ENCODE measurements around the gene TMPRSS6. TPM values are rescaled to one million over a fixed set of nuclear protein-coding genes. Genes with fewer than 3 reads are reported as not detected.

Gene TMPRSS6
- total RNA-seq, 4 donors from 2014 or later = under 0.01 to 0.09 TPM; not detected in 2

- intact Hi-C loops (cut with DNase I) = no loop called here
Observed at GRCh38 chr22:37146051-37146385, 36.5 kb upstream of the TMPRSS6 start.

GRCh38 chr22:37145180-37146050 lies 35.9 kb upstream of the TMPRSS6 start:
- intact Hi-C loops (cut with DNase I) = no loop called here
- WGBS, 2 donors = 25 to 39% methylated on average over 13 to 17 of the region's 17 CpGs
- TF ChIP-seq POLR2A (IDR thresholded peaks at IDR 0.05) (no peak), CTCF (IDR thresholded peaks at IDR 0.05) (no peak)
- H3K36me3 ChIP-seq = no peaks in the 10 kb centered on the region
- H3K4me3 ChIP-seq = peak overlapping the region in 1 of 4 donors; percentile 39
- no peak for DNase-seq
- H3K27ac ChIP-seq = no peak overlapping the region
- H3K9me3 ChIP-seq = no peaks in the 10 kb centered on the region
- H3K27me3 ChIP-seq = peaks cover 0 to 25% (median 0%) of the 10 kb centered on the region in 4 donors
- H3K4me1 ChIP-seq = peaks cover 0 to 45% (median 6%) of the 10 kb centered on the region in 3 donors

More at GRCh38 chr22:37146051-37146385, 36.5 kb upstream of the TMPRSS6 start:
- 31 to 42% methylated on average over 6 of the region's 6 CpGs for WGBS, 2 donors
- peak overlapping the region in 1 of 4 donors; percentile 39 for H3K4me3 ChIP-seq
- peaks cover 0 to 45% (median 6%) of the 10 kb centered on the region in 3 donors for H3K4me1 ChIP-seq
- H3K36me3 ChIP-seq = no peaks in the 10 kb centered on the region
- no peak for DNase-seq
- no peak overlapping the region for H3K27ac ChIP-seq
- no peak for TF ChIP-seq POLR2A (IDR thresholded peaks at IDR 0.05)
- TF ChIP-seq CTCF (IDR thresholded peaks at IDR 0.05) = no peak
- peaks cover 0 to 25% (median 0%) of the 10 kb centered on the region in 4 donors for H3K27me3 ChIP-seq
- no peaks in the 10 kb centered on the region for H3K9me3 ChIP-seq

DNA sequence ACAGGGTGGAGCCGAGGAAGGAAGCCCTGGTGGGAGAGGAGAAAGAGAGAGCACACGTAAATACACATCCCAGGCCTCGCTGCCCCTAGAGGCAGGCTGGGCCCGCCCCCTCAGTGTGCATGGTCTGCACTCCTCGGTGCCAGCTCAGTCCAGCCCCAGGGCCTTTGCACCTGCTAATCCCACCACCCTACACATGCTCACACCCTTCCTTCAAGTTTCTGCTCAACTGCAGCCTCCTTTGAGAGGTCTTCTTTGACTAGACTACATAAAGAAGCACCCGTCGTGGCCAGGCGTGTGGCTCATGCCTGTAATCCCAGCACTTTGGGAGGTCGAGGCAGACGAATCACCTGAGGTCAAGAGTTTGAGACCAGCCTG lies 34.7 kb upstream of the TMPRSS6 start:
- no peak for DNase-seq
- 48% methylated on average over 6 to 9 of the region's 10 CpGs for WGBS, 2 donors
- TF ChIP-seq CTCF (IDR thresholded peaks at IDR 0.05) (no peak), POLR2A (IDR thresholded peaks at IDR 0.05) (no peak)
- H3K4me3 ChIP-seq = no peak overlapping the region
- intact Hi-C loops (cut with DNase I) = no loop called here
- no peaks in the 10 kb centered on the region for H3K36me3 ChIP-seq
- peaks cover 0 to 25% (median 0%) of the 10 kb centered on the region in 4 donors for H3K27me3 ChIP-seq
- H3K27ac ChIP-seq = no peak overlapping the region
- no peaks in the 10 kb centered on the region for H3K9me3 ChIP-seq
- H3K4me1 ChIP-seq = peaks cover 0 to 45% (median 6%) of the 10 kb centered on the region in 3 donors

DNA sequence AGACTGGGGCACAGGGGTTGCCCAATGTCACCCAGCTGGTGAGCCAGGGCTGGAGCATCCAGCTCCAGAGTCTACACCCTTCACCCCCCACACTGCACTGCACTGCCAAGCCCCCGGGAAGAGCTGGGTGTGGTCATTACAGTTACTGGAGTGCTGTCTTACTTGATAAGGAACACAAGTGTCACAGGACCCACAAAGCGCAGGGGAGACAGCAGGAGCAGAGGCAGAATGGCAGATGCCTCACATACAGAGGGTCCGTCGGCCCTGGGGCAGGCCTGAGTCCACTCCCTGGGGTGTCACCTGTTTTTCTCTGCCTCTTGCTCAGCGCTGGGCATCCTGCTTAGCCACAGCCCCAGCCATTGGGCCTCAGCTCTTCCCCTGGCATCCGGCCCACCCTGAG lies 32.5 kb upstream of the TMPRSS6 start:
- DNase-seq = no peak
- 61% methylated on average over 2 of the region's 6 CpGs; no CpG with 5 or more reads in 1 of the 2 donors for WGBS, 2 donors
- Histone ChIP-seq H3K4me1 (peaks cover 0 to 41% (median 6%) of the 10 kb centered on the region in 3 donors), H3K4me3 (no peak overlapping the region), H3K27me3 (peaks cover 0 to 22% (median 0%) of the 10 kb centered on the region in 4 donors), H3K27ac (no peak overlapping the region), H3K9me3 (no peaks in the 10 kb centered on the region), H3K36me3 (no peaks in the 10 kb centered on the region)
- TF ChIP-seq POLR2A (IDR thresholded peaks at IDR 0.05) (no peak), CTCF (IDR thresholded peaks at IDR 0.05) (no peak)
- intact Hi-C loops (cut with DNase I) = no loop called here

DNA sequence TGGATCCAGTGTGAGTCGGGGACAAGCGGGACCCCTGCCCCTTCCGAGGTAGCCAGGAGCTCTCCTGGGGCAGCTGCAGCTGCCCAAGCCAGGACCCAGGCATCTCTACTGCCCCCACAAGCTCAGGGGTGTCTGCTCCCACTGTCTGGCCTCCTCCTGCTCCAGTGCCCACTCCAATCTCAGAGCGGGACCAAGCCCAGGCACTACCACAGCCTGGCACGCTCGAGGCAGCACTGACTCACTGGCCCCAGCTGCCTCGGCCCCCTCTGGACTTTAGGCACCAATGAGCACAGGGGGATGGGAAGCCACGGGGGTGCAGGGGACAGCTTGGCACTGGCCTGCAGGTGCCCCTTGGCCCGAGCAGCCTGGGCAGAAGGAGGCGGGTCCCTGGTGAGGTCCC lies 32.0 kb upstream of the TMPRSS6 start:
- H3K9me3 ChIP-seq = no peaks in the 10 kb centered on the region
- H3K36me3 ChIP-seq = no peaks in the 10 kb centered on the region
- TF ChIP-seq POLR2A (IDR thresholded peaks at IDR 0.05) = no peak
- TF ChIP-seq CTCF (IDR thresholded peaks at IDR 0.05) = no peak
- no peak overlapping the region for H3K27ac ChIP-seq
- DNase-seq = no peak
- H3K4me1 ChIP-seq = peaks cover 0 to 36% (median 6%) of the 10 kb centered on the region in 3 donors
- H3K4me3 ChIP-seq = no peak overlapping the region
- WGBS, 2 donors = 67% methylated on average over 3 of the region's 10 CpGs; no CpG with 5 or more reads in 1 of the 2 donors
- intact Hi-C loops (cut with DNase I) = no loop called here
- H3K27me3 ChIP-seq = peaks cover 0 to 22% (median 0%) of the 10 kb centered on the region in 4 donors

All from esophagus squamous epithelium (tissue), 5 donors.